ENCODE data around the gene ARL4A. TPM values are rescaled to one million over a fixed set of nuclear protein-coding genes. Genes with fewer than 3 reads are reported as not detected.
"Not testable (repeated sequence)": the region's sequence is repeated elsewhere in the genome, so short reads cannot be mapped to it uniquely, and the experiment has no call there.

The ARL4A gene
- total RNA-seq, 1 donor from 2014 or later, result 41.2 TPM

DNA sequence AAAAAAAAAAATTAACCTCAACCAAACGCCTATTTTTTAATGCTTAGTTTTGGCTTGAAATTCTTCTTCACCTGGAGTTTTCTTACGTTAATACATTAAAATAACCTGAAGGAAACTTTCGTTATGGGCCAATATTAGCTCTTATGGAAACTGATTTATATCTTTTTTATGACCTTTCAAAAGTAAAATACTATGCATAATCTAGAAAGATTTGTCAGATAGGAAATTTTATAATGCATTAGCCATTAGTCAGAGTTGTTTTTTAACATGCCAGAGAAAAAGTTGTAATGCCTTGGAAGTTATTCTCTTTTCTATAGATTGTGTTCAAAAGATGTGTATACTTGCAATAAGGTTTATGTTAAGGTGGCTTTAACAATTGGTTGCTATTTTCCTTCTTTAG lies 34.3 kb upstream of the ARL4A start:
- TF ChIP-seq, protein P1, sequence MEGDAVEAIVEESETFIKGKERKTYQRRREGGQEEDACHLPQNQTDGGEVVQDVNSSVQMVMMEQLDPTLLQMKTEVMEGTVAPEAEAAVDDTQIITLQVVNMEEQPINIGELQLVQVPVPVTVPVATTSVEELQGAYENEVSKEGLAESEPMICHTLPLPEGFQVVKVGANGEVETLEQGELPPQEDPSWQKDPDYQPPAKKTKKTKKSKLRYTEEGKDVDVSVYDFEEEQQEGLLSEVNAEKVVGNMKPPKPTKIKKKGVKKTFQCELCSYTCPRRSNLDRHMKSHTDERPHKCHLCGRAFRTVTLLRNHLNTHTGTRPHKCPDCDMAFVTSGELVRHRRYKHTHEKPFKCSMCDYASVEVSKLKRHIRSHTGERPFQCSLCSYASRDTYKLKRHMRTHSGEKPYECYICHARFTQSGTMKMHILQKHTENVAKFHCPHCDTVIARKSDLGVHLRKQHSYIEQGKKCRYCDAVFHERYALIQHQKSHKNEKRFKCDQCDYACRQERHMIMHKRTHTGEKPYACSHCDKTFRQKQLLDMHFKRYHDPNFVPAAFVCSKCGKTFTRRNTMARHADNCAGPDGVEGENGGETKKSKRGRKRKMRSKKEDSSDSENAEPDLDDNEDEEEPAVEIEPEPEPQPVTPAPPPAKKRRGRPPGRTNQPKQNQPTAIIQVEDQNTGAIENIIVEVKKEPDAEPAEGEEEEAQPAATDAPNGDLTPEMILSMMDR (IDR thresholded peaks at IDR 0.05; ENCODE audit: unreplicated experiment), result no peak
- Mint-ChIP-seq H3K36me3 (ENCODE audit: low read depth, unreplicated experiment) (no peaks in the 10 kb centered on the region), H3K27ac (ENCODE audit: unreplicated experiment) (no peak overlapping the region), H3K4me3 (ENCODE audit: unreplicated experiment) (no peak overlapping the region), H3K9me3 (ENCODE audit: unreplicated experiment) (no peaks in the 10 kb centered on the region), H3K27me3 (ENCODE audit: unreplicated experiment) (no peaks in the 10 kb centered on the region), H3K4me1 (ENCODE audit: unreplicated experiment) (no peaks in the 10 kb centered on the region)
- no peak for DNase-seq (ENCODE audit: low spot score)

DNA sequence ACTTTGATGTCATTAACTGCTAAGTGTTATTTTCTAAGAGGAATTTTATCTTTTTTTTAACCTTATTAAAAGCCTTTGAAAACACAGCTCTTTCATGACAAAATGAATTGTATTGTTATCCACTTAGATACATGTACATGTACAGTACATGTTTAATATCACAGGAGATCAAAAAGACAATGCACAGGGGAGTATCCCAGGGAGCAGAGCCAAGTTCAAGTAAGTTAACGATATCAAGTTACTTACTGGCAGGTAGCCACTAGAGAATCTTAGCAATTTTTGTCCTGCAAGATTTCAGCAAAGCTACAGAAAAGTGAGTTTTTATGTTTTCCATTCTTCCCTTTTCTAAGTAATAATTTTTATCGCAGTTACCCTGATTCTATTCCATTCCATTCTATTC lies 33.9 kb upstream of the ARL4A start:
- Mint-ChIP-seq H3K27me3 (ENCODE audit: unreplicated experiment) (no peaks in the 10 kb centered on the region), H3K4me3 (ENCODE audit: unreplicated experiment) (no peak overlapping the region), H3K9me3 (ENCODE audit: unreplicated experiment) (no peaks in the 10 kb centered on the region), H3K36me3 (ENCODE audit: low read depth, unreplicated experiment) (no peaks in the 10 kb centered on the region), H3K4me1 (ENCODE audit: unreplicated experiment) (no peaks in the 10 kb centered on the region), H3K27ac (ENCODE audit: unreplicated experiment) (no peak overlapping the region)
- no peak for DNase-seq (ENCODE audit: low spot score)
- TF ChIP-seq, protein P1 (IDR thresholded peaks at IDR 0.05; ENCODE audit: unreplicated experiment), result no peak

DNA sequence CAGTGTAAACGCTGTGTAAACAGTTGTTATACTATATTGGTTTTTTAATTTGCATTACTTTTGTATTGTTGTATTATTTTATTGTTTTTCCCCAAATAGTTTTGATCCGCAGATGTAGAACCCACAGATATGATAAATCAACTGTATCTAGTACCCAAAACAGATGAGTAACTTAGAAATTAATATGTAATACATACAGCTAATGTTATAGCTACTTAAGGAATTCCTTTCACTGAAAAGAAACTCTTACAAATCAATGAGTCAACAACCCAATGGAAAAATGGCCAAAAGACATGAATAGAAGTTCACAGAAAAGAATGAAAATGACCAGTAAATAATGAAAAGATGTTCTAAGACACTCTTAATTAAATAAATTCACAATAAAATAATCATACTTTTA lies 32.3 kb upstream of the ARL4A start:
- H3K9me3 Mint-ChIP-seq (ENCODE audit: unreplicated experiment), result no peaks in the 10 kb centered on the region
- TF ChIP-seq, protein P1 (IDR thresholded peaks at IDR 0.05; ENCODE audit: unreplicated experiment), result no peak
- no peaks in the 10 kb centered on the region for H3K36me3 Mint-ChIP-seq (ENCODE audit: low read depth, unreplicated experiment)
- no peak overlapping the region for H3K4me3 Mint-ChIP-seq (ENCODE audit: unreplicated experiment)
- no peaks in the 10 kb centered on the region for H3K4me1 Mint-ChIP-seq (ENCODE audit: unreplicated experiment)
- H3K27ac Mint-ChIP-seq (ENCODE audit: unreplicated experiment), result no peak overlapping the region
- peaks cover 3% of the 10 kb centered on the region for H3K27me3 Mint-ChIP-seq (ENCODE audit: unreplicated experiment)
- DNase-seq (ENCODE audit: low spot score), result no peak

DNA sequence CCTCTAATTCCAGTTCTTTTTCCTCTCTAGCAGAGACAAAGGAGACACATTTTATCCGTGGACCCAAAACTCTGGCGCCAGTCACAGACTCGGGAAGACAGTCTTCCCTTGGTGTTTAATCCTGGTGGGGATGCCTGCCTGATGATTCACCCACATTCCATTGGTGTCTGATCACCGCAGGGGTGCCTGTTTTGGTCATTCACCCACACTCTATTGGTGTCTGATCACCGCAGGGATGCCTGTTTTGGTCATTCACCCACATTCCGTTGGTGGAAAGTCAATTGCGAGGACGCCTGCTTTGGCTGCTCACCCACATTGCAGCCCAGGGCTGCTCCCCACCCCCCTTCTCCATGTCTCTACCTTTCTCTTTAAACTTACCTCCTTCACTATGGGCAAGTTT lies 27.0 kb upstream of the ARL4A start:
- not testable (repeated sequence) for H3K9me3 Mint-ChIP-seq (ENCODE audit: unreplicated experiment); H3K27ac Mint-ChIP-seq (ENCODE audit: unreplicated experiment); H3K36me3 Mint-ChIP-seq (ENCODE audit: low read depth, unreplicated experiment); DNase-seq (ENCODE audit: low spot score); H3K4me3 Mint-ChIP-seq (ENCODE audit: unreplicated experiment); H3K4me1 Mint-ChIP-seq (ENCODE audit: unreplicated experiment); H3K27me3 Mint-ChIP-seq (ENCODE audit: unreplicated experiment)

DNA sequence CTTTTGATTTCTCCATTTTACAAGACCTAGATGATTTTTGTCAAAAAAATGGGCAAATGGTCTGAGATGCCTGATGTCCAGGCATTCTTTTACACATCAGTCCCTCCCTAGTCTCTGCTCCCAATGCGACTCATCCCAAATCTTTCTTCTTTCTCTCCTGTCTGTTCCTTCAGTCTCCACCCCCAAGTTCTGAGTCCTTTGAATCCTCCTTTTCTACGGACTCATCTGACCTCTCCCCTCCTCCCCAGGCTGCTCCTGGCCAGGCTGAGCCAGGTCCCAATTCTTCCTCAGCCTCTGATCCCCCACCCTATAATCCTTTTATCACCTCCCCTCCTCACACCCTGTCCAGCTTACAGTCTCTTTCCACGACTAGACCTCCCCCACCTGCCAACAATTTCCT lies 26.4 kb upstream of the ARL4A start:
- H3K4me3 Mint-ChIP-seq (ENCODE audit: unreplicated experiment); DNase-seq (ENCODE audit: low spot score); H3K4me1 Mint-ChIP-seq (ENCODE audit: unreplicated experiment); H3K9me3 Mint-ChIP-seq (ENCODE audit: unreplicated experiment); H3K27ac Mint-ChIP-seq (ENCODE audit: unreplicated experiment); H3K36me3 Mint-ChIP-seq (ENCODE audit: low read depth, unreplicated experiment); H3K27me3 Mint-ChIP-seq (ENCODE audit: unreplicated experiment): not testable (repeated sequence)

DNA sequence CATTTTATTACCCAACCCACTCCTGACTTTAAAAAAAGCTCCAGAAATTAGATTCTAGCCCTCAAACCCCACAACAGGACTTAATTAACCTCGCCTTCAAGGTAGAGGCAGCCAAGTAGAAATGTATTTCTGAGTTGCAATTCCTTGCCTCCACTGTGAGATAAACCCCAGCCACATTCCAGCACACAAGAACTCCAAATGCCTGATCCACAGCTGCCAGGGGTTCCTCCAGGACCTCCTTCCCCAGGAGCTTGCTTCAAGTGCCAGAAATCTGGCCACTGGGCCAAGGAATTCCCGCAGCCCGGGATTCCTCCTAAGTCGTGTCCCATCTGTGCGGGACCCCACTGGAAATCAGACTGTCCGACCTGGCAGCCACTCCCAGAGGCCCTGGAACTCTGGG lies 25.9 kb upstream of the ARL4A start:
- peaks cover 3% of the 10 kb centered on the region for H3K27me3 Mint-ChIP-seq (ENCODE audit: unreplicated experiment)
- DNase-seq (ENCODE audit: low spot score), result no peak
- TF ChIP-seq, protein P1 (IDR thresholded peaks at IDR 0.05; ENCODE audit: unreplicated experiment), result no peak
- H3K27ac Mint-ChIP-seq (ENCODE audit: unreplicated experiment), result no peak overlapping the region
- H3K36me3 Mint-ChIP-seq (ENCODE audit: low read depth, unreplicated experiment), result no peaks in the 10 kb centered on the region
- no peak overlapping the region for H3K4me3 Mint-ChIP-seq (ENCODE audit: unreplicated experiment)
- H3K9me3 Mint-ChIP-seq (ENCODE audit: unreplicated experiment), result no peaks in the 10 kb centered on the region
- H3K4me1 Mint-ChIP-seq (ENCODE audit: unreplicated experiment), result no peaks in the 10 kb centered on the region
